Measurements from ENCODE around the gene CDC42BPB.

Gene CDC42BPB

GRCh38 chr14:102892651-102893050, 164.7 kb downstream of the CDC42BPB start:
- no peak for DNase-seq

DNA sequence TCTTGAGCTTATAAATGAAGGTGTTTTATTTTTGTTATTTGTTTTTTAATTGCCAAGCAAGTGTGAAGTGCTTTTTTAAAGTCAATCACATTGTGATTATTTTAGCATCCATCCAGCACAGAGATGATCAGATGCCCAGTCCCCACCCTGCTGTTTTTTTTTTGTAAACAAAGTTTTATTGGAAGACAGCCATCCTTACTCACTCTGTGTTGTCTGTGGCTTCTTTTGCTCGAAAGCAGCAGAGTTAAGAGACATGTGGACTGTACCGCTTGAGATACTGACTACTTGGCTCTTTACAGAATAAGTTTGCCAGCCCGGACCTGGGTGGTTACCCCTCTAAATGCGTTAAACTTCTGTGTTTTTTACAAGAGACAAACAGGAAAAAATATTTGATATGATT, 165.8 kb downstream of the CDC42BPB start:
- no peak for DNase-seq

- DNase-seq, result no peak
Observed at GRCh38 chr14:102891111-102891510, 166.2 kb downstream of the CDC42BPB start.

- DNase-seq, result no peak
Observed at GRCh38 chr14:102889615-102890014, 167.7 kb downstream of the CDC42BPB start.

GRCh38 chr14:102888748-102889147, 168.6 kb downstream of the CDC42BPB start:
- no peak for DNase-seq

DNA sequence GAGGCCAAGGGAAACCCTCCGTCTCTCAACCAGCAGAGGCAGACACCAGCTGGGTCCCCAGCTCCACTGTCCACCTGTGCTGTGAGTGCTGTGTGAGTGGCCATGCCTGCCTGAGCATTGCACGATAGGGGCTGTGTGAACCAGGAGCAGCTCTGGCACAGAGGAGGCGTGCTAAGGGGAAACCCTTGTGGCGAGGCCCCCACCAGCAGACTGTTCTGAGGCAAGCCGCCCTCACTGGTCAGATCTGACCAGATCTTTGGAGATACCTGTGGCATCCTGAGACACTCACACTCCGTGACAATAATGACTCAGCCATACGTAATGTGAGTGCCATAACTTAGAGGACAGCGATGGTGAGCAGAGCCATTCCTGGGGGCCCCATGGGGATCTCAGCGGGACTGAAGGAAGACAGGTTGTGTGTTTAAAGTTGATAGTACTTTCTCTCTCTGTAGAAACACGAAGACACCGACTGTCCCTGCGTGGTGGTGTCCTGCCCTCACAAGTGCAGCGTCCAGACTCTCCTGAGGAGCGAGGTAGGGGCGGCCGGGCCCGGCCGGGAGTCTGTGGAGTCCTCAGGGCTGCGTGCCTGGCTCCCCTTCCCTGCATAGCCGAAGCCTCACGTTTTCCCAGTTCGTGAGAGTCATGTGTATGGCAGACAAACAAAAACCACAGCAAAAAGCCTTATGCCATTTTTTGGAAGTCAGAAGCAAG, 171.5 kb downstream of the CDC42BPB start:
- DNase-seq, result no peak

GRCh38 chr14:102883554-102883953, 173.8 kb downstream of the CDC42BPB start:
- no peak for DNase-seq

DNA sequence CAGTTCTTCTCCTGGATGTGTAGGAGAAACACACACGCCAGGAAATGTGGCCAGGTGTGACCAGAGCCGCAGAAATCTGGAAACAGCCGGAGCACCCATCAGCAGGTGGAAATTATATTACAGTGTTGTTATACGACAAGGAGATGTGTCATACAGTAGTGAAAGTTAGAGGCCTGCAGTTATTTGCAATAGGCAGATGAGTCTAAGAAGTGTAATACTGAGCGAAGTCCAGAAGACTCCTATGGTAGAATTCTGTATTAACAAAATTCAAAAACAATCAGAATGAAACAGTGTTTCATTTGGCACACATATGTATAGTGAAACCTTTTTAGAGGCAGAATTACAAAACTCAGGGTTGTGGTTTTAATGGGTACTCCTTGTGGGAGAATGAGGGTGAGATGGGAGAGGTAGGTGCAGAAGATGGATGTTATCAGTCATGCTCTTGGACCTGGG, 174.2 kb downstream of the CDC42BPB start:
- DNase-seq, result no peak

All from activated CD8-positive, alpha-beta memory T cell treated with anti-CD3 and anti-CD28 coated beads, Interleukin-2, amount 50 U/mL, for 48 hours (primary cell).